ENCODE data around the gene CENPP.
A peak's percentile ranks its signal among the peaks of the same experiment; 100 is the strongest.

The CENPP gene

DNA sequence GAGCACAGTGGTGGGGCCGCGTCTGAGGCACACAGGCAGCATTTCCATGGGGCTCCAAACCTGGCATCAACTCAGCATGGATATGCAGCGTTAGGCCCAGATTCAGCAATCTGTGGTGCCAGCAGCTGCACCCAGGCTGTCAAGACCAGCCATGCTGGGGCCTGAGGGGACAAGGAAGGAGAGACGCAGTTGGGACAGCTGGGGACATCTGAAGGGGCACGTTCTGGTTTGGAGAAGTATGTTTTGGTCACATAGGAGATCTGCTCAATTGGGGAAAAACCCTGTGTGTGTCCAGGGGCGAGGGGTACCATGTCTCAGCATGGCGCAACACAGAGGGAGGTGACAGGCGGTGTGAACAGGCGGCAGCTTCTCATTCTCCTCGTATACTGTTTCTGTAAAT is 276.7 kb downstream of the CENPP start:
- TF ChIP-seq EP300 (IDR thresholded peaks at IDR 0.05; ENCODE audit: borderline replicate concordance) = no peak
- TF ChIP-seq YY1 (IDR thresholded peaks at IDR 0.05; ENCODE audit: low read depth) = no peak
- no peak for TF ChIP-seq CREB1 (IDR thresholded peaks at IDR 0.05; ENCODE audit: low read depth)
- TF ChIP-seq ZBTB7A (IDR thresholded peaks at IDR 0.05; ENCODE audit: low read depth) = no peak
- no peak for TF ChIP-seq CEBPB (IDR thresholded peaks at IDR 0.05)
- TF ChIP-seq NFIC (IDR thresholded peaks at IDR 0.05) = no peak
- no peak for TF ChIP-seq TEAD4 (IDR thresholded peaks at IDR 0.05)
- TF ChIP-seq, protein P1, sequence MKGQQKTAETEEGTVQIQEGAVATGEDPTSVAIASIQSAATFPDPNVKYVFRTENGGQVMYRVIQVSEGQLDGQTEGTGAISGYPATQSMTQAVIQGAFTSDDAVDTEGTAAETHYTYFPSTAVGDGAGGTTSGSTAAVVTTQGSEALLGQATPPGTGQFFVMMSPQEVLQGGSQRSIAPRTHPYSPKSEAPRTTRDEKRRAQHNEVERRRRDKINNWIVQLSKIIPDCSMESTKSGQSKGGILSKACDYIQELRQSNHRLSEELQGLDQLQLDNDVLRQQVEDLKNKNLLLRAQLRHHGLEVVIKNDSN (IDR thresholded peaks at IDR 0.05) = no peak

DNA sequence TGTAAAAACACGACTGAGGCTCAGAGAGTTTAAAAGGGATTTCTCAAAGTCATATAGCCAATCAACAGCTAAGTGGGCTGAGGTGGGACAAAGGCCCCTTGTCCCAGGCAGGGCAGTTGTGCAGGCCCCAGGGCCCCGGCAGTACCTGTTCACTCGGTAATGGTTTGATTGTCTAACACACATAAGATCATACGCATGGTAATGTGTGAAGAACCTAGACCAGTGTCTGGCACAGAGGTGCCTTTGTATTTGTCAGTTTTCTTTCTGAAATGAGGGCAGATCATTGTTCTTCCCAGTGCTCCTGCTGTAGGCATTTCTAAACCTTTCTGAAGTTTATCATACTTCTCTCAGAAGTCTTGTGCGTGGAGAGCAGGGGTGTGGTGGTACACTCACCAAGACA is 277.3 kb downstream of the CENPP start:
- TF ChIP-seq FOXM1 (IDR thresholded peaks at IDR 0.05; ENCODE audit: borderline replicate concordance, low read depth) (no peak), TEAD4 (IDR thresholded peaks at IDR 0.05) (no peak), EP300 (IDR thresholded peaks at IDR 0.05; ENCODE audit: borderline replicate concordance) (no peak), NFIC (IDR thresholded peaks at IDR 0.05) (no peak), TCF12 (IDR thresholded peaks at IDR 0.05; ENCODE audit: low read depth) (no peak), TAF1 (IDR thresholded peaks at IDR 0.05; ENCODE audit: low read depth) (no peak), CREB1 (IDR thresholded peaks at IDR 0.05; ENCODE audit: low read depth) (no peak), YY1 (IDR thresholded peaks at IDR 0.05; ENCODE audit: low read depth) (no peak), RAD21 (IDR thresholded peaks at IDR 0.05; ENCODE audit: low read depth) (no peak), ZBTB7A (IDR thresholded peaks at IDR 0.05; ENCODE audit: low read depth) (no peak), CEBPB (IDR thresholded peaks at IDR 0.05) (no peak), EGR1 (IDR thresholded peaks at IDR 0.05) (no peak)
- TF ChIP-seq, protein P1 (IDR thresholded peaks at IDR 0.05) = no peak
- TF ChIP-seq, protein P2, sequence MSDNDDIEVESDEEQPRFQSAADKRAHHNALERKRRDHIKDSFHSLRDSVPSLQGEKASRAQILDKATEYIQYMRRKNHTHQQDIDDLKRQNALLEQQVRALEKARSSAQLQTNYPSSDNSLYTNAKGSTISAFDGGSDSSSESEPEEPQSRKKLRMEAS (IDR thresholded peaks at IDR 0.05) = no peak
- TF ChIP-seq, protein P3, sequence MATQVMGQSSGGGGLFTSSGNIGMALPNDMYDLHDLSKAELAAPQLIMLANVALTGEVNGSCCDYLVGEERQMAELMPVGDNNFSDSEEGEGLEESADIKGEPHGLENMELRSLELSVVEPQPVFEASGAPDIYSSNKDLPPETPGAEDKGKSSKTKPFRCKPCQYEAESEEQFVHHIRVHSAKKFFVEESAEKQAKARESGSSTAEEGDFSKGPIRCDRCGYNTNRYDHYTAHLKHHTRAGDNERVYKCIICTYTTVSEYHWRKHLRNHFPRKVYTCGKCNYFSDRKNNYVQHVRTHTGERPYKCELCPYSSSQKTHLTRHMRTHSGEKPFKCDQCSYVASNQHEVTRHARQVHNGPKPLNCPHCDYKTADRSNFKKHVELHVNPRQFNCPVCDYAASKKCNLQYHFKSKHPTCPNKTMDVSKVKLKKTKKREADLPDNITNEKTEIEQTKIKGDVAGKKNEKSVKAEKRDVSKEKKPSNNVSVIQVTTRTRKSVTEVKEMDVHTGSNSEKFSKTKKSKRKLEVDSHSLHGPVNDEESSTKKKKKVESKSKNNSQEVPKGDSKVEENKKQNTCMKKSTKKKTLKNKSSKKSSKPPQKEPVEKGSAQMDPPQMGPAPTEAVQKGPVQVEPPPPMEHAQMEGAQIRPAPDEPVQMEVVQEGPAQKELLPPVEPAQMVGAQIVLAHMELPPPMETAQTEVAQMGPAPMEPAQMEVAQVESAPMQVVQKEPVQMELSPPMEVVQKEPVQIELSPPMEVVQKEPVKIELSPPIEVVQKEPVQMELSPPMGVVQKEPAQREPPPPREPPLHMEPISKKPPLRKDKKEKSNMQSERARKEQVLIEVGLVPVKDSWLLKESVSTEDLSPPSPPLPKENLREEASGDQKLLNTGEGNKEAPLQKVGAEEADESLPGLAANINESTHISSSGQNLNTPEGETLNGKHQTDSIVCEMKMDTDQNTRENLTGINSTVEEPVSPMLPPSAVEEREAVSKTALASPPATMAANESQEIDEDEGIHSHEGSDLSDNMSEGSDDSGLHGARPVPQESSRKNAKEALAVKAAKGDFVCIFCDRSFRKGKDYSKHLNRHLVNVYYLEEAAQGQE (IDR thresholded peaks at IDR 0.05; ENCODE audit: low read depth) = no peak

DNA sequence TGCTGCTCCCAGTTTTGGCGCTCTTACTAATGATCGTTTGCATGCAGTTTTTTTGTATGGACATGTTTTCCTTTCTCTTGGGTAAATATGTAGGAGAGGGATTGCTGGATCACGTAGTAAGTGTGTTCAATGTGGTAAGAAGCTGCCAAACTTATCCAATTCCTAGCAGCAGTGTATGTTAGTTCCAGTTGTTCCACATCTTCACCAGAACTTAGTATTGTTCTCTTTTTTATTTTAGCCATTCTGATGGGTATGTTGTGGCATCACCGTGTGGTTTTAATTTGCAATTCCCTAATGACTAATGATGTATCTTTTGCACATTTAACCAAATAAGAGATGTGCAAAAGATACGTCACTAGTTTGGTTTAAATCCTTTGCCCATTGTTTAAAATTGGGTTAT is 278.2 kb downstream of the CENPP start:
- no peak for TF ChIP-seq NFIC (IDR thresholded peaks at IDR 0.05)

DNA sequence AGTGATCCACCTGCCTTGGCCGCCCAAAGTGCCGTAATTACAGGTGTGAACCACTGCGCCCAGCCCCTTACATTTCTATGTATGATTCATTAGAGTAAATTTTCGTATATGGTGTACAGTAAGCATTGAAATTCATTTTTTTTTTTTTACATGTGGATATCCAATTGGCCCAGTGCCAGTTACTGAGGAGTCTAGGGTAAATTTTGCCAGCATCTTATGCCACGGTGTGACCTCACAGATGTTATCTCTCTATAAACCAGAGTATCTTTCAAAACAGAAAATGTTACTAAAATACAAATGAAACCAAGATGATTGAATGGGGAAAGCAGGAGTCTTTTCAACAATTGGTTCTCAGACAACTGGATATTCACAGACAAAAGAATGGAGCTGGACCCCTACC is 279.5 kb downstream of the CENPP start:
- peak; percentile 26; the same call in 1 of the 2 replicates for TF ChIP-seq NFIC (IDR thresholded peaks at IDR 0.05)
- TF ChIP-seq TCF12 (IDR thresholded peaks at IDR 0.05; ENCODE audit: low read depth) = no peak

DNA sequence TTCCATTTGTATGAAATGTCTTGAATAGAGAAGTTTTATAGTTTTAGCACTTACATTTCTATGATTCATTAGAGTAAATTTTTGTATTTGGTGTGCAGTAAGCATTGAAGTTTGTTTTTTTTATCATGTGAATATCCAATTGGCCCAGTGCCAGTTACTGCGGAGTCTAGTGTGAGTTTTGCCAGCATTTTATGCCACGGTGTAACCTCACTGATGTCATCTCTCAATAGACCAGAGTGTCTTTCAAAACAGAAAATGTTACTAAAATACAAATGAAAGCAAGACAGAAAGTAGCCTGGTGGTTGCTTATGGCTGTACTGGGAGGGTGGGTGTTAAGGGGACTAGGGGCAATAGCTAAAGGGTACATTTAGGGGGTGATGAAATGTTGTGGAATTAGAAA is 281.3 kb downstream of the CENPP start:
- TF ChIP-seq NFIC (IDR thresholded peaks at IDR 0.05) (0 out of 2 replicates have a peak, but pooled peaks have one; percentile 46), TAF1 (IDR thresholded peaks at IDR 0.05; ENCODE audit: low read depth) (no peak)

DNA sequence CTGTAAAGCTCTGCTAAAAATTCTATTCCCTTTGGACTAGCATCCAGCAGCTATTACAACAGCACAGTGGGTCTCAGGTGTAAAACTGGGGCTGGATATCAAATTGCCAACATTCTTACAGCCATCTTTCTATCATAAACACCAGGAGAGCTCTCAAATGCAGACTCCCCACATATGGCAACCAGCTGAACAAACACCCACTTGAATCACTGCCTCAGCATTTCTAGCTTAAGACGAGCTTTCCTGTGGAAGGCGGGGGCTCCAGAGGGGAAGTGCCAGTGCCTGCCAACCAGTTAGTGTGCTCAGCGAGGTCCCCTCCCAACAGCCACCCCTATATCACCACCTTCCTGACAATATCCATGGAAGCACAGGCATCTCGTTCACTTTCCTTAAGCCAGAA is 282.0 kb downstream of the CENPP start:
- TF ChIP-seq TCF12 (IDR thresholded peaks at IDR 0.05; ENCODE audit: low read depth) = no peak
- no peak for TF ChIP-seq CREB1 (IDR thresholded peaks at IDR 0.05; ENCODE audit: low read depth)
- no peak for TF ChIP-seq EGR1 (IDR thresholded peaks at IDR 0.05)

DNA sequence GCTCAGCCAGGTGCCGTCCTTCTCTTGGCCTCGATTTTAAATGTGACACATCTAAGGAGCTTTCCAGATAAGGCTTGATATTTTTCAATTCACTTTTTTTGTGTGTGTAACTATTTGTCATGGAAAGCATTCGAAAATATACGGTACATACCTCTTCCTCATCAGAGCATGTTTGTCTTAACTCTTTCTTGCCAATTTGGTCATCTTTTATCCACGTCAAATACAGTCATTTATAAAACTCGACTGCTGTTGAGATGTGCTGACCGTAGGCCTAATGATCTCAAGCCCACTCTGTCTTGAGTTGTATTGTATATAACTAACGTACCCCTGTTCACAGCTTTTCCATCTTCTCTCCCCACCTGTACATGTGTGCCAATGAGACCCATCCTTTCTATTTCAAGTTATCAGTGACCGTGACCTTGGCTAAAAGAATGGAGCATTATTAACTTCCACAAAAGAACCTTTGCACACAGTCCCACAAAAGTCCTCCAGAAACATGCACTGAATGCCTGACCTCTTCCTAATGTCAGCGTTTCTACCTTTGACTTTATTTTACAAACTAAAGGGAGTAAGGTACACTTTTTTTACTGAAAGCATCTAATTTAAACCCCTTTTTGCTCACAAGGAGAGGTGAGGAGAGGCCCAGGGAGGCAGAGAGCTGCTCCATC is 282.6 kb downstream of the CENPP start:
- TF ChIP-seq, protein P3 (IDR thresholded peaks at IDR 0.05; ENCODE audit: low read depth) = no peak
- TF ChIP-seq, protein P1 (IDR thresholded peaks at IDR 0.05) = no peak
- TF ChIP-seq, protein P2 (IDR thresholded peaks at IDR 0.05) = no peak
- TF ChIP-seq ZBTB7A (IDR thresholded peaks at IDR 0.05; ENCODE audit: low read depth) (no peak), EP300 (IDR thresholded peaks at IDR 0.05; ENCODE audit: borderline replicate concordance) (no peak), RAD21 (IDR thresholded peaks at IDR 0.05; ENCODE audit: low read depth) (no peak), NFIC (IDR thresholded peaks at IDR 0.05) (no peak), TCF12 (IDR thresholded peaks at IDR 0.05; ENCODE audit: low read depth) (no peak), TAF1 (IDR thresholded peaks at IDR 0.05; ENCODE audit: low read depth) (no peak), TEAD4 (IDR thresholded peaks at IDR 0.05) (no peak), FOXM1 (IDR thresholded peaks at IDR 0.05; ENCODE audit: borderline replicate concordance, low read depth) (no peak)

All from Ishikawa (cell line).